OCI-LY1 (cell line): ENCODE results near the gene HS1BP3.

ENCODE experiments used
- EZH2 ChIP-seq: fragments of 200-600 bp; sonication (generic), shearing (Covaris generic); IDR thresholded peaks from 2 replicates; pipeline ENCODE4 v1.8.0; 2017; ENCODE audit warnings: borderline replicate concordance, mixed run types, mild to moderate bottlenecking, antibody characterized with exemption, low read length, moderate library complexity, mixed read lengths
- TF ChIP-seq, protein P1 (sequence below): fragments of 200-600 bp; sonication (generic), shearing (Covaris generic); IDR thresholded peaks from 2 replicates; pipeline ENCODE4 v1.5.1; 2017; ENCODE audit warnings: mild to moderate bottlenecking, antibody characterized with exemption, low read length, moderate library complexity, mixed read lengths

DNA sequence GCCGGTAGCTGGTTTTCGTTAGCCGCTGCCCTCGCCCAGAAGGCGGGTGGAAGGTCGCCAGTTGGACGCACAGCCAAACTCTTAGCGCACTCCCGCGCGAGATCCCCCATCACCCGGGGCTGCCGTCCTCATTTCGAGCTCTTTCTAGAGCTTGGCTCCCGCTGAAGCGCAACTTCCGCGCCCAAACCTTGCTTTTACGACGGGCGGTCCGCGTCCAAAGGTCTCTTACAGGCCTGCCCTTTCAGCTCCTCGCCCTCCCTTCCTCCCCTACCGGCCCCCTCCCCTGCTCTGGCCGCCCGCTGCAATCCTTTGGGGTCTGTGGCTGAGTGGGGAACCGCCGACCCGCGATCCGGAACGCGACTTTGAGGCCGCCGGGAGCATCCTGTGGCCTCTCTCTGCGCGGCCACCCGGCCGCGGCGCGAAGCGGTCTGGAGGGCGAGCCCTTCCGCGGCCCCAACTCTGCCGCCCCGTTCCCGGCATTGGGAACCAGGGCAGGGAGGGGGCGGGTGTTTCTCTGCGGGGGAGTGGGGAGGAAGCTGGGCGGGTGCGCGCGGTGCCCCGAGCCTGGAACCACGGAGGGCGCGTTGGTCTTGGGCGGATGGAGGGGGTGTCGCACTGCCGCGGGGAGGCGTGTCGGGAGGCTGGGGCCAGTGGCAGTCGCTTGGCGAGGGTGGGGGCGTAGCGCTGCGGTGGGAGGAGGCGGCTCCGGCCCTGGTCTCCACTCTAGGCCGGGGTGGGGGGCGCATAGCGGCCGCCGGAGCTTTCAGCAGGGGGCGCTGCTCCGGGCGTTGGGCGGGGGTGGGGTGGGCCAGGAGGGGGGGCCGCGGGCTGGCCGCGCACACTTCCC is 15.6 kb upstream of the HS1BP3 start, which contains the start of gene GDF7:
- TF ChIP-seq, protein P1, sequence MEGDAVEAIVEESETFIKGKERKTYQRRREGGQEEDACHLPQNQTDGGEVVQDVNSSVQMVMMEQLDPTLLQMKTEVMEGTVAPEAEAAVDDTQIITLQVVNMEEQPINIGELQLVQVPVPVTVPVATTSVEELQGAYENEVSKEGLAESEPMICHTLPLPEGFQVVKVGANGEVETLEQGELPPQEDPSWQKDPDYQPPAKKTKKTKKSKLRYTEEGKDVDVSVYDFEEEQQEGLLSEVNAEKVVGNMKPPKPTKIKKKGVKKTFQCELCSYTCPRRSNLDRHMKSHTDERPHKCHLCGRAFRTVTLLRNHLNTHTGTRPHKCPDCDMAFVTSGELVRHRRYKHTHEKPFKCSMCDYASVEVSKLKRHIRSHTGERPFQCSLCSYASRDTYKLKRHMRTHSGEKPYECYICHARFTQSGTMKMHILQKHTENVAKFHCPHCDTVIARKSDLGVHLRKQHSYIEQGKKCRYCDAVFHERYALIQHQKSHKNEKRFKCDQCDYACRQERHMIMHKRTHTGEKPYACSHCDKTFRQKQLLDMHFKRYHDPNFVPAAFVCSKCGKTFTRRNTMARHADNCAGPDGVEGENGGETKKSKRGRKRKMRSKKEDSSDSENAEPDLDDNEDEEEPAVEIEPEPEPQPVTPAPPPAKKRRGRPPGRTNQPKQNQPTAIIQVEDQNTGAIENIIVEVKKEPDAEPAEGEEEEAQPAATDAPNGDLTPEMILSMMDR, result peak; percentile 31
- TF ChIP-seq EZH2, result no peak
